GM19328 (cell line): ENCODE data around the gene SRD5A3.

Experiments
- ATAC-seq: cut with Tn5 transposase; IDR thresholded peaks from one replicate; pipeline ENCODE4 v1.9.1; 2021; ENCODE audit warnings: mild to moderate bottlenecking, moderate library complexity; ENCODE audit not compliant: unreplicated experiment

SRD5A3 gene

DNA sequence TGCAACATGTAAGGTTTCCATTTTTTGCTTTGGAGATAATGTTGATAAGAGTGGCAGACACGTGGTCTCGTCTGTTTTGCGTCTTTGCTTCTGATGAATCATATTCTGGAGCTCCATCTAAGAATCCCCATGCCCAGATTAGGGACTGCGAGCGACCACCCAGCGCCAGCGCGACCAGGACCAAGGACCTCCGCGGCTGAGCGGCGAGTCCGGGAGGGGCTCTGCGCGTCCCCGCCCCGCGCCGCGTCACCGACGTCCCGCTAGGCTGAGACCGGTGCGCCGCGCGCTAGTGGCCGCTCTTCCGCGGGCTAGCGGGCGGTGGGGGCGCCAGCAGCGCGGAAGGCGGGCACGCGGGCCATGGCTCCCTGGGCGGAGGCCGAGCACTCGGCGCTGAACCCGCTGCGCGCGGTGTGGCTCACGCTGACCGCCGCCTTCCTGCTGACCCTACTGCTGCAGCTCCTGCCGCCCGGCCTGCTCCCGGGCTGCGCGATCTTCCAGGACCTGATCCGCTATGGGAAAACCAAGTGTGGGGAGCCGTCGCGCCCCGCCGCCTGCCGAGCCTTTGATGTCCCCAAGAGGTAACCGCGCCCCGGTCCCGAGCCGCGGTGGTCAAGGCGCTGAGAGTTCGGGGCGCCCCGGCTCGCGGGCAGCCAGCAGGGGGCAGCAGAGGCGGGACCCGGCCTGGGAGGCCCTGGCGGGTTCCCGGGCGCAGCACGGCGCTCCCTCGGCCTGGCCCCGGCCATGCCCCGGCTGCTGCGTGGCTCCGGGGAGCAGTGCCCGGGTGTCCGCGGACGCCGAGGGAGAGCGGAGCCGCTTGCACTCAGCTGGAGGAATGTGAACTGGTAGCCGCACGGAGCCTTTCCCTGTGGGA is at the start of gene SRD5A3:
TSS of gene SRD5A3 (plus strand) at position 263 of the 871 bp plus-strand sequence. CDS start at position 358, 95 bp downstream.
- peak; percentile 92 for ATAC-seq

DNA sequence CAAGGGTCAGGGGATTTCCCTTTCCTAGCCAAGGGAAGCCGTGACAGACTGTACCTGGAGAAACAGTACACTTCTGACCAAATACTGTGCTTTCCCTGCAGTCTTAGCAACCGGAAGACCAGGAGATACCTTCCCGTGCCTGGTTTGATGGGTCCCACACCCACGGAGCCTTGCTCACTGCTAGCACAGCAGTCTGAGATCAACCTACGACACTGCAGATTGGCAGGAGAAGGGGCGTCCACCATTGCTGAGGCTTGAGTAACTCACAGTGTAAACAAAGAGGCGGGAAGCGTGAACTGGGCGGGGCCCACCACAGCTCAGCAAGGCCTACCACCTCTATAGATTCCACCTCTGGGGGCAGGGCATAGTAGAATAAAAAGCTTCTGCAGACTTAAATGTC is 48.7 kb upstream of the SRD5A3 start:
- ATAC-seq = no peak

DNA sequence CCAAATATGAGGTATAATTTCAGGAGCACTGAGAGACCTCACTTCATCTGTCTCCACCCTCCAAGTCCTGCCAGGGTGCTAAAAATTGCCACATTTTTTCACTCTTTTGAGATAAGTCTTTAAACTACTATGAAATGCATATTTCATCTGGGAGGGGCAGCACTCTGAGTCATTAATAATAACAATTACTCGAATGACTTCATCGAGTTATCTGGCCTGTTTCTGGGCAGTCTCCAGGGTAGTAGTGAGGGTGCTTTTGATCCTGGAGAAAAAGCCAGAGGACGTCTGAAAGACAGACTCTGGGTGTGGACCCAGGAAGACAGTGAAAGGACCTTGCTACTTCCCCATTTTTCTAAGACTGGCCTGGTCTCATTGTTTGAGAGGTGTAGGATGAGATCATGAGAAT is 42.3 kb upstream of the SRD5A3 start:
- no peak for ATAC-seq

DNA sequence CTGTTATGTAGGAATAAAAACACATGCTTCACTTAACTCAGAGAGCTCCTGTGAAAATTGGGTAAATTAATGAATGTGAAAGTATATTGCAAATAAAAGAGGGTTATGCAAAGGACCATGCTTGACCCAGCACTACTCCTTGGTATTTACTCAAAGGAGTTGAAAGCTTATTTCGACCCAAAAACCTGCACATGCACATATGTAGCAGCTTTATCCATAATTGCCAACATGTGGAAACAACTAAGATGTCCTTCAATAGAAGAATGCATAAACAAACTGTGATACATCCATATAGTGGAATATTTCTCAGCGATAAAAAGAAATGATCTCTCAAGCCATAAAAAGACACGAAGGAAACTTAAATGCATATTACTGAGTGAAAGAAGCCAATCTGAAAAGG is 41.7 kb upstream of the SRD5A3 start:
- no peak for ATAC-seq

DNA sequence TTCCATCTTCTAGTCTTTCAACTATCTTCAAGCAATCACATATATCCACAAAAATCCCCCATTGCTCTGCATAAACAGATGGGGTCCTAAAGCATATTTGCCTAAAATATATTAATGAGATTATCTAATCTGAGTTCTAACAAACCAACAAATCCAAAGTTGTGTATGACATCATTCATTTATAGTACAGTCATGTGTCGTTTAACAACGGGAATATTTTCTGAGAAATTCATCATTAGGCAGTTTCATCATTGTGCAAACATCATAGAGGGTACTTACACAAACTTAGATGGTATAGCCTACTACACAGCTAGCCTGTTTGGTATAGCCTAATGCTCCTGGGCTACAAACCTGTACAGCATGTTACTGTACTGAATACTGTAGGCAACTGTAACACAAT is 38.0 kb upstream of the SRD5A3 start:
- ATAC-seq = no peak

DNA sequence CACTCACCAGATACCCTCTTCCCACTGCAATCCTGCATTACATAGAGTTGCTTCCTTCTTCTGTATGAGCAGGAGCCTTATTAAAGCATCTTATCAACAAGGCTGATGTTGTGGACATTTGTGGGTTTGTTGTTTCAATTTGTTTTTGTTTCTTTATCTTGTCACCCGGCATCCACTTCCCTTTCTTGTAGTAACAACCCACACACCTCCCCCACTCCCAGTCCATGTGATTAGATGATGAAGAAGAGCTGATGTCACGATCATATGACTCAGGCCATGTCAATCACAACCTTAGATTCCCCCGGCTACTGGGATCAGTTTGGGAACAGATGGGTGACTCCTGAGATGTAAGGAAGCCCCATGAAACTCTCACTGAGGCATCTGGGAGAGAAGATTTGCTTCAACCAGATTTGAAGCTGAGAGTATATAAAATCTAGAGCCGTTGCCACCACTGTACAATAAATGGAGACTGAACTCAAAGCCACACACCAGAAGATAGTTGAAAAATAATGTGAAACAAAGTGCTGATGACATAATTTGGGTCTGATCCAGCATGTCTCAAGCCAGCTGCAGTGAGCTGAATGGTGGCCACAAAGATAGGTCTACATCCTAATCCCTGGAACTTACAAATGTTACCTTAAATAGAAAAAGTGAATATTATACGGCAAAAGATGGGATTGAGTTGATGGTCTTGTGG is 34.1 kb upstream of the SRD5A3 start:
- no peak for ATAC-seq

DNA sequence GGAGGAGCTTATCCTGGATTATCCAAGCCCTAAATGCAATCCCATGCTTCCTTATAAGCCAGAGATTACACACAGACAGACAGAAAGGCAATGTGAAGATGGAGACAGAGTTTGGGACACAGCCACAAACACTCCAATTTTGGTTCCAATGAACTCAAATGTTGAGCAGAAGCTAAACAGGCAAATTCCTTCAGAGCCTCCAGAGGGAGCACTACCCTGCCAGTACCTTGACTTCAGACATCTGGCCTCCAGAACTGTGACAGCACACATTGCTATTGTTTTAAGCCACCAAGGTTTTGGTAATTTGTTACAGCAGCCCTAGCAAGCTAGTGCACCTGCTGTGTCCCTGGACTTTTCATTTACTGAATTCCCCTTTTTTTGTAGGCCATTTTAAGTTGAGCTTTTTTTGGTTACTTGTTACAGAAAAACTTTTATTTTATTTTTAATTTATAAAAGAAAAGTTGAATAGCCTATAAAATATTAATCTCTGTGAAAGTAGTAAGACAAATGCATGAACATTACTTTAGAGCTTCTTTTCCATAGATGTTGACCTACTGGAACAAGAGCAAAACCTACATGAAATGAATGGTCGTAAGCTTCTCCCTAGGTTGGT is 33.4 kb upstream of the SRD5A3 start:
- ATAC-seq = peak; percentile 69

DNA sequence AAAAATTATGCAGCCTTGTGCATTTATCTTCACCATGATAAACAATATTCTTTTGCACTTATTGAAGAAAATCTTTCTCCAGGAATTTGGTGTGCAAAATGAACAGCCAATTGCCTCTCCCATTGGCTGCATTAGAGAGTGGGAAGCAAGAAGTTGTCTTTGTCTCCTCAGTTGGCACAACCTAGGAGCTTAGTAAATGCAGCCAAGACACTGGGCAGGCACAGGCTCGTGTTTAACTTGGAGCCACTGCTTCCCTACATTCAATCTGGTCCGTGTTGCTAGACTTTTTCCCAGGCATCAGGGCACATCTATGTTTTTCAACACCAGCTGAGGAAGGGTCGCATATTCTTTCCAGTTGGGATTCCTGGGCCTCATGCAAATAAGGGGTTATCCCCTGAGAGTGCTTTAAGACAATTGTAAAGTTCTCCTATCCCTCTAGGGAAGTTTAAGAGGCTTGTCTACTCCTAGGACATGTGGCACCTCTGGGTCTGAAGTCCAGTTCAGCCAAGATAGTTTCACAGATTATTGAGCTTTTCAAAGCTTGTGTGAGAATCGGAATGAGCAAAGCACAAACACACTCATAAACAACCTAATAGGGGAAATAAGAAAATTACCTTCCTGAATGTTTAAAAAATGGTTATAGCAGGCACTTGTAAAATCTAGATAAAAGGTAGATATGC is 31.8 kb upstream of the SRD5A3 start:
- no peak for ATAC-seq

DNA sequence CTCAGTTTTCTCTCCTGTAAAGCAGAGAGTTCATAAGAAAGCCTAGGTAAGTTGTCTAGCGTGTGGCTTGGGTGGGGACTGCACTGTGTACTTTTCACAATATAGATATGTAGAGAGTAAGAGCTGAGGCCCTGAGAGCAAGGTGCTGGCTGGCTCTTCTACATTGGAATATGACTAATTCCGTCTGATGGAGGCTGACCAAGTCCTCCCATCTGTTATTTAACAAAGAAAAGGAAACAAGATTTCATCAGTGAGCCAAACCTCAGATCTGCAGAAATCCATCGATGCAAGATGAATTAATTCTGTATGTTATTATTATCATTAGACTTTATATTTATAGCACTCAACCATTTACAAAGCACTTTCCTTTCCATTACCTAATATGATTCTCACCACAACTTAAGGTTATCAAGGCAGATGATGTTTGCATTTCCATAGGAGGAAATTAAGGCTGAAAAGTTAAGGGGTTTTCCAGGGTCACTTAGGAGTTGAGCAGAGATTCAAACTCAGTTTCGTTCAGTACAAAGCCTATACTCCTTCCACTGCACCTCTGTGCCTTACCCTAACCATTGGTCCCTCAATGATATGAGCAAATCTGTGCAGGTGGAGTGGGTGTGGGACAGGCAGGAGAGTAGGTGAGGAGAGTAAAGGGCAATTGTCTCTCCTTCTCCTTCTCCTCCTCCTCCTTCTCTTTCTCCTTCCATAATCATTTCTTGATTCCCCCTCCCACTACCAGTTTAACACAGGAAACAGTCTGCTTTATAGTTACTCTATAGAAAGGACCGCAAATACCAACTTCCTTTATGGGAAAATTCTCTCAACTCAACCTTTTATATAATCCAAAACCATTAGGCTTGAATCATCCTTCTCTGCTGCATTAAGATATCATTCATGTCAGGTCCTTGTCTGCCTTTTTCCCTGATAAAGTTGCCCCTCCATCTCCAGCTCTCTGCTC is 27.6 kb upstream of the SRD5A3 start:
- ATAC-seq = no peak

DNA sequence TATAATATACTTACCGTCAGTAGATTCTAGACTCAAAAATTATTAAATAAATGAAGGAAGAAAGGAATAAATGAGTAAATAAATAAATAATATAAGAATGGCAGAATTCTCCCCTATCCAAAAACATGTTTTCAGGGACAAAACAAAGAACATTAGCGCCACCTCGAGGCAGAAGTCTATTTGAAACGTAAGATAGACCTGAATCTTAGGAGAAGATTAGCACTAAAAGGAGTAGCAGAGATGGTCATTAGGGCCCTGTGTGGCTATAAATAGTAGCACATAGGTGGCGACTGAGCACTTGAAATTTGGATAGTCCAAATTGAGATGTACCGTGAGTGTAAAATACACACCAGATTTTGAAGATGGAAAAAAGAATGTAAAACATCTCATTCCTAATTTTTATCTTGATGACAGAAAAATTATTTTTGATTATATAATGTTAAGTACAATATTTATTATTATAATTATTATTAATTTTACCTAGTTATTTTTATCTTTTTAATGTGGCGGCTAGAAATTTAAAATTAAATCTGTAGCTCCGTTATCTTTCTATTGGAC is 24.3 kb upstream of the SRD5A3 start:
- ATAC-seq = no peak

DNA sequence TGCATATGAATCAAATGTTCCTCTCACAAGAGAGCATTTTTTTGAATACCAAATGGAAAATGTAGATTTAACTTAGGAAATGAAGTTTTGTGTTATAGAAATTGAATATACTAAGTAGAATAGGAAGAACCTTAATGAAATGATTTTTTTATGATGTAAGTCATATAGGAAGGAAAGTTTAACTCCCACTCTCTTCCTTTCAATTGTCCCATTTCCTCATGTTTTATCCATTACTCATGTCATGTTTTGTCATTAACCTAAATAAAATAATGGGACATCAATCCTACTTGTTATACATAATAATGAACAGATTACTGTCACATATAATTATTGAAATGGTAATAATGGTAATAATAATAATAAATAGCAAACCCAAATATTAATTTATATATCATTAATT is 22.7 kb upstream of the SRD5A3 start:
- ATAC-seq = no peak

DNA sequence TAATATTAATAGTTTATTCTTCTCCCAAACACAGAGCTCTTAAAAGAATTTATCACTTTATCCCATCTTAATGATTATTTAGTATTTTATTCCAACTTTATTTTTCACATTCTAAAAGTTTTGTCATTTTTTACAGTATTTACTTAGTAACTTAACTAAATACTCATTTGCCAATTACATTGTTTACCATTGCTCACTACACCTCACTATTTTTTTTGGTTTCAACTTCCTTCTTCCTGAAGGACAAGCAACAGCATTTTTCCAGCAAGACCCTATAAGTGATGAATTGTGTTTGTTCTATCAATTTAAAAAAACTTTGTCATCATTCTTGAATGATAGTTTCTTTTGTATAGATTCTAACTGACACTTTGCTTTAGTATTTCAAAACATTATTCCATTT is 19.4 kb upstream of the SRD5A3 start:
- no peak for ATAC-seq

DNA sequence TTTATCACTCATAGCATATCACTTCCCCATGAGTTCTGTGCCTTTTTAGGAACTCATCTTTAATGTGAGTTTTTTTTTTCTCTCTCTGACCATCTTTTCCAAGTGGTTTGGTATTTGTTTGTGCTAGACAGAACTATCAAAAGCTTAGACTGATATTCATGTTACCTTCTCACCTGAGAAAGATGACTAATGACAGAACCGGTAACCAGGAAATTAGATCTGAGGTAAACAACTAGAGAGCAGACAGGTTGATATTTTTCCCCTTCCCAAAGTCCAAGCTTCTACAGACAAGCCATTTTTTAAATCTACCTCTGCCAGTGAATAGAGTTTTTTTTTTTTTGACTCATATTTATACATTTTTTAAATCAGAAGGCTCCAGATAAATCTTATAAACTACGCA is 17.0 kb upstream of the SRD5A3 start:
- no peak for ATAC-seq

DNA sequence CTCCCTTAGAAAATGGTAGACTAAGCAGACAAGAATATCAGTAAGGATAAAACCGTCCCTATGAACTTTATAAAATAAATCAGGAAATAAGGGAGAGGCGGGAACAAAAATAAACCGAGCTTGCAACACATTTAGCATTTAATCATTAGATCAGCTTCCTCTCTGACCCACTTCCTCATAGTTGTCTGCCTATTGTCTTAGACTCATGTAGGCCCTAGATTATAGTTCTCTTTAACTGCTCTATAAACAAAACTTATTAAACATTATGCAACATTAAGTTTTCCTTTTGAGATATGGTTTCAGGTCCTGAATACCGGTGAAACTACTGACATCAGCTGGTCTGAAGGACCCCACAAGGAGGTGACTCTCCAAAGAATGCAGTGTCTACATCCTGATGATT is 15.8 kb upstream of the SRD5A3 start:
- no peak for ATAC-seq

DNA sequence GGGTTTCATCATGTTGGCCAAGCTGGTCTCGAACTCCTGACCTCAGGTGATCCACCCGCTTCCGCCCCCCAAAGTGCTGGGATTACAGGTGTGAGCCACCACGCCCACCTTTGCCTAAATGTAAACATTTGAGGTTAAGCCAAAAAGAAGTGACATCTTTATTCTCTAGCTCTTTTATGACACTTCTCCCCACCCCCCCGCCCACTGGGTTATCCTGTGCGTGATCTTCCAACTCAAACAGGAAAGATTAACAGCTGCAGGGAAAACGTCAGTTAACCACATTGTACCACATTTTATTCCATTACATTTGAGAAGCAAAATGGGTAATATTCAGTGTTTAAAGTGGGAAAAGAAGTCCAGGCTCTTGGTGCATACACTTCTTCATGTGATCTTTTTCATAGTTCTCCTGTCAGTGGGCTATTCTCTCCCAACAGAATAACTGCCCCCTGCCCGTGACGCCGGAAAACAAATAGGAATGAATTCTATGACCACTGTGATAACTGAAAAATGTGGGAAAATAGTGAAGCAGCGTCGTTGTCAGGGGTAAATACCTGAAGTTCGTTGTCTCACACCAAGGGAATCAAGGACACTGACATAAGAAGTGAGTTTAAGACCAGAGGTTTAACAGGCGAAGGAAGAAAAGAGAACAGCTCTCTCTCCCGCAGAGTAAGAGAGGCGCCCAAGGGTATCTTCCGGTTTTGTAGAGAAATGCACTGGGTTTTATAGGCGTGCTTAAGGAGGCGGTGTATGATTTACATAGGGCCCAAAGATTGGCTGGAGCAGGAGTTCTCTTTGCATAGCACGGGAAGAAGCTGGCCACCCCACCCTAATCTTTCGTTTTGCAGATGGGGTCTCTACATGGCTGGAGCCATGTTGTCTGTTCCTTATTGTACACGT is 9.7 kb upstream of the SRD5A3 start:
- no peak for ATAC-seq

DNA sequence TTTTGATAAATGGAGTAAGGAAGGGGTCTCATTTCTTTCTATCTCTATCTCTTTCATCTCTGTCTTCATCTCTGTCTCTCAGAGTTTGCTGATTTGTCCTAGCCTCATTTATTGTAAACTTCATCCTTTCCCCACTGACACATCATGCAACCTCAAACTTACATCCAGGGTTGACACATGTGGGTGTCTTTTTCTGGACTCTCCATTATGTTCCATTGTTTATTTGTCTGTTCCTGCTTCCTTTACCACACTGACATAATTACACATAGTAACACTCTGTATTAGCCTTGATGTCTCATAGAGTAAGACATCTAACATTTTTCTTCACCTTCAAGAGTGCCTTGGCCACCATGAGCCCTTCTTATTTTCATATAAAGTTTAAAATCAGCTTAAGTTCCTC is 8.1 kb upstream of the SRD5A3 start:
- no peak for ATAC-seq

DNA sequence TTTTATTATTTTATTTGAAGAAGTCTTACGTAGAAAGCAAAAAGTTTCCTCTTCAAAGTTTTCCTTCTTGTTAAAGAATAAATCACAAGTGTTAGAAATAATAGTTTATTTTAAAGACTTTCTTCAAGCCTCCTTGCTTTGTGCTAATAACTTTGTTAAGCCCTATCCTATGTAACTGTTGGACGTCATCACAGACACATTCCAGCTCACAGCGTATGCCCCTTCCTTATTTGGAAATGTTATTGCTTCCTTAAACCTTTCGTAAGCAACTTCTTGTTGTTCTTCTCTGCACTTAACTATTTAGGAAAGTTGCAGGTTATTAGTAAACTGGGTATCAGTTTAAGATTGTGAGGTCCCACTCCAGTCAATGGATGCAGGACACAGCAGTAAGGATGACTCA is 7.6 kb upstream of the SRD5A3 start:
- ATAC-seq = no peak

DNA sequence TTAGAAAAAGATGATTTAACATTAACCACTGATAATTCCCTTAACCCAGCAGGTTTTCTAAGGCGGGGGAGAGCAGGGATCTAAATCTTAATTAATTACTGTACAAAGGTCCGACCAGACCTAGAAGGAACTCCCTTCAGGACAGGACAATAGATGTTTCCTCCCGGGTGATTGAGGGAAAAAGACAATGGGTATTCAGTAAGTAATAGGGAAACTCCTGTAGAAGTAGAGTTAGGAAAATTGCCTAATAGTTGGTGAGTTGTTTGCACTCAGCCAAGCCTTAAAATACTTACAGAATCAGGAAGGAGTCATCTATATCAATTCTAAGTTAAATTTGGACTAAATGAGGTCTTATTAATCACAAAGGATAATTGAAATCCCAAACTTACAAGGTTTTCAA is 5.8 kb upstream of the SRD5A3 start:
- ATAC-seq = no peak

DNA sequence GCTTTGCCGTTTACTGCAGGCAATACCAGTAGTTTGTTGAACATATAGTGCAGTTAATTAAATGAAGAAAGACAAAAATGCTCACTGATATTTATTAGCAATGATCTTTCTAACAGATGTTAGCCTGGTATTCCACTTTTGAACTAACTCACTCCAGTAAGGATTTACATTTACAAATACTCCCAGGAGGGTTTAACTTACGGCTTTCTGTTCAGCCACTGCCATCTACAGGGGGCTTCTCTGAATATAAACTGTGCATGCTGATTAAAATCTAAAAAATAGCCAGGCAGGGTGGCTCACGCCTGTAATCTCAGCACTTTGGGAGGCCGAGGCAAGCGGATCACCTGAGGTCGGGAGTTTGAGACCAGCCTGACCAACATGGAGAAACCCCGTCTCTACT is 2.2 kb upstream of the SRD5A3 start:
- ATAC-seq = no peak
